ENCODE measurements around the gene PI16.
"Not testable (repeated sequence)": the region's sequence is repeated elsewhere in the genome, so short reads cannot be mapped to it uniquely, and the experiment has no call there.

Gene PI16

GRCh38 chr6:36976509-36976908 is 22.0 kb downstream of the PI16 start:
- DNase-seq, result no peak

- DNase-seq, result no peak
Measured at GRCh38 chr6:36976931-36977330, 22.4 kb downstream of the PI16 start.

GRCh38 chr6:36977470-36977941 is 23.0 kb downstream of the PI16 start:
- no peak for DNase-seq

- peak; percentile 55 for DNase-seq
Measured at GRCh38 chr6:36978421-36979346, 24.1 kb downstream of the PI16 start.

- DNase-seq, result peak; percentile 48
Measured at GRCh38 chr6:36979347-36979742, 24.8 kb downstream of the PI16 start.

GRCh38 chr6:36980129-36980528 is 25.6 kb downstream of the PI16 start:
- no peak for DNase-seq

GRCh38 chr6:36980876-36981619 is 26.5 kb downstream of the PI16 start:
- DNase-seq, result no peak

- no peak for DNase-seq
Measured at GRCh38 chr6:36983538-36983937, 29.0 kb downstream of the PI16 start.

GRCh38 chr6:36984581-36985416 is 30.3 kb downstream of the PI16 start:
- no peak for DNase-seq

- no peak for DNase-seq
Measured at GRCh38 chr6:36985417-36985807, 30.9 kb downstream of the PI16 start.

- DNase-seq, result no peak
Measured at GRCh38 chr6:36985808-36986703, 31.5 kb downstream of the PI16 start, which contains the start of gene MTCH1. TSS of gene MTCH1 (minus strand) at chr6:36986196. CDS start at chr6:36986173, 23 bp downstream.

GRCh38 chr6:36986704-36987047 is 32.1 kb downstream of the PI16 start:
- no peak for DNase-seq

- no peak for DNase-seq
Measured at GRCh38 chr6:36989264-36989663, 34.7 kb downstream of the PI16 start.

GRCh38 chr6:36990401-36990800 is 35.9 kb downstream of the PI16 start:
- not testable (repeated sequence) for DNase-seq

GRCh38 chr6:36997811-36998722 is 43.5 kb downstream of the PI16 start:
- DNase-seq, result no peak

GRCh38 chr6:36998723-36999038 is 44.1 kb downstream of the PI16 start:
- no peak for DNase-seq

GRCh38 chr6:36999061-36999750 is 44.7 kb downstream of the PI16 start:
- no peak for DNase-seq

GRCh38 chr6:36999751-37000125 is 45.2 kb downstream of the PI16 start:
- no peak for DNase-seq

GRCh38 chr6:37004044-37004980 is 49.8 kb downstream of the PI16 start:
- no peak for DNase-seq
